ENCODE results near the gene MAVS.

MAVS gene

DNA sequence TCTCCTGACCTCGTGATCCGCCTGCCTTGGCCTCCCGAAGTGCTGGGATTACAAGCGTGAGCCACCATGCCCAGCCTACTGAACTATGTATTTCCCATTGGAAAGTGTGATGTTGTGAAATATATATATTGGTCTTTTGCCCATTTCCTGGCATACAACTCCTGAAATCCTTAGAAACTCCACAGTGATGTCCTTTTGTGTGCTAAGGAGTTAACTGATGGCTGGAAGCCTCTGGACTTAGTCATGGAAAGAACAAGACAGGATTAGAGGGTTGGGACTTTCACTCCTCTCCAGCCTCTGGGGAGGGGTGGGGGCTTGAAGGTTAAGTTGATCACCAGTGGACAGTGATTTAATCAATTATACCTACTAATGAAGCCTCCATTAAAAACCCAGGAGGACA is 49.7 kb downstream of the MAVS start:
- TF ChIP-seq FOXP2 (optimal IDR thresholded peaks at IDR 0.05; ENCODE audit: borderline replicate concordance, extremely low read depth, extremely low read length, insufficient read depth) (no peak), POLR2AphosphoS5 (IDR thresholded peaks at IDR 0.05; ENCODE audit: low read depth, low read length) (no peak), TAF1 (IDR thresholded peaks at IDR 0.05; ENCODE audit: borderline replicate concordance, insufficient read depth, low read length) (no peak), SIN3A (IDR thresholded peaks at IDR 0.05; ENCODE audit: borderline replicate concordance, insufficient read depth, low read length) (no peak)
- TF ChIP-seq, protein P1, sequence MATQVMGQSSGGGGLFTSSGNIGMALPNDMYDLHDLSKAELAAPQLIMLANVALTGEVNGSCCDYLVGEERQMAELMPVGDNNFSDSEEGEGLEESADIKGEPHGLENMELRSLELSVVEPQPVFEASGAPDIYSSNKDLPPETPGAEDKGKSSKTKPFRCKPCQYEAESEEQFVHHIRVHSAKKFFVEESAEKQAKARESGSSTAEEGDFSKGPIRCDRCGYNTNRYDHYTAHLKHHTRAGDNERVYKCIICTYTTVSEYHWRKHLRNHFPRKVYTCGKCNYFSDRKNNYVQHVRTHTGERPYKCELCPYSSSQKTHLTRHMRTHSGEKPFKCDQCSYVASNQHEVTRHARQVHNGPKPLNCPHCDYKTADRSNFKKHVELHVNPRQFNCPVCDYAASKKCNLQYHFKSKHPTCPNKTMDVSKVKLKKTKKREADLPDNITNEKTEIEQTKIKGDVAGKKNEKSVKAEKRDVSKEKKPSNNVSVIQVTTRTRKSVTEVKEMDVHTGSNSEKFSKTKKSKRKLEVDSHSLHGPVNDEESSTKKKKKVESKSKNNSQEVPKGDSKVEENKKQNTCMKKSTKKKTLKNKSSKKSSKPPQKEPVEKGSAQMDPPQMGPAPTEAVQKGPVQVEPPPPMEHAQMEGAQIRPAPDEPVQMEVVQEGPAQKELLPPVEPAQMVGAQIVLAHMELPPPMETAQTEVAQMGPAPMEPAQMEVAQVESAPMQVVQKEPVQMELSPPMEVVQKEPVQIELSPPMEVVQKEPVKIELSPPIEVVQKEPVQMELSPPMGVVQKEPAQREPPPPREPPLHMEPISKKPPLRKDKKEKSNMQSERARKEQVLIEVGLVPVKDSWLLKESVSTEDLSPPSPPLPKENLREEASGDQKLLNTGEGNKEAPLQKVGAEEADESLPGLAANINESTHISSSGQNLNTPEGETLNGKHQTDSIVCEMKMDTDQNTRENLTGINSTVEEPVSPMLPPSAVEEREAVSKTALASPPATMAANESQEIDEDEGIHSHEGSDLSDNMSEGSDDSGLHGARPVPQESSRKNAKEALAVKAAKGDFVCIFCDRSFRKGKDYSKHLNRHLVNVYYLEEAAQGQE (IDR thresholded peaks at IDR 0.05; ENCODE audit: insufficient read depth in 1 of 2, low read depth in 2 of 2, low read length in 2 of 2) = no peak

DNA sequence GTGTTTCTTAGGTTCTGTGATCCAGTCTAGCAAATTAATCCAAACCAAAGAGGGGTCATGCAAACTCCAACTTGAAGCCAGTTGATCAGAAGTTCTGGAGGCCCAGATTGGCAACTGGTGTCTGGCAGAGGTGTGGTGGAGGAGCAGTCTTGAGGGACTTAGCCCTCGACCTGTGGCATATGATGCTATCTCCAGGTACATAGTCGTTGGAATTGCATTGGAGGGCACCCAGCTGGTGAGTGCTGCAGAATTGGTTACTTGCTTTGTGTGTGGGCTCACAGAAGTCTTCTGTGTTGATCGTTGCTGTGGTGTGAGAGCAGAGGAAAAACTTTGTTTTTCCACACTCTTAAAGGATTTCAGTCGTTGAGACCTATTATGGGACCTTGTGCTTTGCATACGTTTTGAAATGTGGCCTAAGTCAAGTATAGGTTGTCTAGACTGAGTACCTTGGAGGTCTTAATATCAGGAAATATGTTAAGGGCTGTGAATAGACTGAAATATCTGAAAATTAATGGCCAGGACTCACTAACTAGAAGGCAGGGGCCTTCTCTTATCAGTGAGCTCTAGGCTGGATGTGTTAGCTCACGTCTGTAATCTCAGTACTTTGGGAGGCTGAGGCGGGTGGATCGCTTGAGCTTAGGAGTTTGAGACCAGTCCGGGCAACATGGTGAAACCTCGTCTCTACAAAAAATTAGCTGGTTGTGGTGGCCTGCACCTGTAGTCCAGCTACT is 50.4 kb downstream of the MAVS start:
- TF ChIP-seq TAF1 (IDR thresholded peaks at IDR 0.05; ENCODE audit: borderline replicate concordance, insufficient read depth, low read length) (no peak), POLR2AphosphoS5 (IDR thresholded peaks at IDR 0.05; ENCODE audit: low read depth, low read length) (no peak), FOXP2 (optimal IDR thresholded peaks at IDR 0.05; ENCODE audit: borderline replicate concordance, extremely low read depth, extremely low read length, insufficient read depth) (no peak), SIN3A (IDR thresholded peaks at IDR 0.05; ENCODE audit: borderline replicate concordance, insufficient read depth, low read length) (no peak)
- TF ChIP-seq, protein P1 (IDR thresholded peaks at IDR 0.05; ENCODE audit: insufficient read depth in 1 of 2, low read depth in 2 of 2, low read length in 2 of 2) = no peak

- TF ChIP-seq SIN3A (IDR thresholded peaks at IDR 0.05; ENCODE audit: borderline replicate concordance, insufficient read depth, low read length) (no peak), FOXP2 (optimal IDR thresholded peaks at IDR 0.05; ENCODE audit: borderline replicate concordance, extremely low read depth, extremely low read length, insufficient read depth) (no peak), POLR2AphosphoS5 (IDR thresholded peaks at IDR 0.05; ENCODE audit: low read depth, low read length) (no peak)
These were observed 52.0 kb downstream of the MAVS start for GRCh38 chr20:3898639-3899038.

DNA sequence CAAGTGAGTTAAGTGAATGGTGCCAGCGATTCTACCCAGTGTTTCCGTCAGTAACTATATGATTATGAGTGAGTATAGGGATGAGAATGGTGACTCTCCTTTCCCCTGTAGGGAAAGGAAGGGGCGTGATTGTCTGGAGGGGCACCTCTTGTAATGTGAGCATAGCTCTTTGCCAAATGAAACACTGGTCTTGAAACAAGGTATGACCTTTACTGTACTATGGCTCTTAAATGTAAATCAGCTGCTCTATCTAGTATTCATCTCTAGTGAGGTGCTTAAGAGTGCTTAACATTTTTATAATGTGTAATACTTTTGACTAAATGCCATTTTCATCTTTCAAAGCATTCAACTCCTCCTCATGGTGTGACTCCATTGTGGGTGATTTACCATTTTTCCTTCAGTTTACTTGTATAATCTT is 53.6 kb downstream of the MAVS start:
- TF ChIP-seq TAF1 (IDR thresholded peaks at IDR 0.05; ENCODE audit: borderline replicate concordance, insufficient read depth, low read length) = no peak
- no peak for TF ChIP-seq SIN3A (IDR thresholded peaks at IDR 0.05; ENCODE audit: borderline replicate concordance, insufficient read depth, low read length)
- no peak for TF ChIP-seq POLR2AphosphoS5 (IDR thresholded peaks at IDR 0.05; ENCODE audit: low read depth, low read length)
- TF ChIP-seq, protein P1 (IDR thresholded peaks at IDR 0.05; ENCODE audit: insufficient read depth in 1 of 2, low read depth in 2 of 2, low read length in 2 of 2) = no peak
- no peak for TF ChIP-seq FOXP2 (optimal IDR thresholded peaks at IDR 0.05; ENCODE audit: borderline replicate concordance, extremely low read depth, extremely low read length, insufficient read depth)

DNA sequence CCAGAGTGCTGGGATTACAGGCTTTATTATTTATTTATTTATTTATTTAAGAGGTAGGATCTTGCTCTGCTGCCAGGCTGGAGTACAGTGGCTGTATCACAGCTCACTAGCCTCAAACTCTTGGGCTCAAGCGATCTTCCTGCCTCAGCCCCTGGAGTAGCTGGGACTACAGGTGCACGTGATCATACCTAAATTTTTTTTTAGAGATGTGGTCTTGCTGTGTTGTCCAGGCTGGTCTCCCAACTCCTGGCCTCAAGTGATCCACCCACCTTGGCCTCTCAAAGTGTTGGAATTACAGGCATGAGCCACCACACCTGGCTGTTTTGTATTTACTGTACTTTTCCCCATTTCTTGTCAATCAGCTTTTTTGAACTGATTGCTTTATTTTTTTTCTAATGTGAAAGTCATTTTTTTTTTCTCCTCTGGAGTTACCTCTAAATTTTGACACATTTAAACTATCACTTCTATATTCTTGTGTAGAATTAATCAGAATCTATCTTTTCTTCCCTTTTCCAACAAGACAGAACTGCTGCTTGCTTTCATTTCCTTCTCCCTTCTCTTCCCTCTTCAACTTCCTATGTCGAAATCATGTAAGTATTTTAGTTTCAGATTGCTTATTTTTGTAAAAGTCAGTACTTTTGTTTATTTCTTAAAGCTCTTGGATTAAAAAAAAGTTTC is 54.5 kb downstream of the MAVS start:
- TF ChIP-seq TAF1 (IDR thresholded peaks at IDR 0.05; ENCODE audit: borderline replicate concordance, insufficient read depth, low read length) (no peak), POLR2AphosphoS5 (IDR thresholded peaks at IDR 0.05; ENCODE audit: low read depth, low read length) (no peak), FOXP2 (optimal IDR thresholded peaks at IDR 0.05; ENCODE audit: borderline replicate concordance, extremely low read depth, extremely low read length, insufficient read depth) (no peak)
